Lower leg skin (tissue), 4 donors: ENCODE results near the gene KIF3B. TPM values are rescaled to one million over a fixed set of nuclear protein-coding genes. Genes with fewer than 3 reads are reported as not detected.

Experiments
- DNase-seq, 2 donors: peaks; one replicate each; pipeline ENCODE4 v3.0.0-alpha.2; 2019; ENCODE audit warnings: low spot score in 2 of 2
- H3K4me3 ChIP-seq: fragments of 200-600 bp; sonication (generic); 2 replicates; pipeline ENCODE4 v1.5.1; 2017; ENCODE audit warnings: mild to moderate bottlenecking, low read depth; ENCODE audit not compliant: poor library complexity, severe bottlenecking
- POLR2A ChIP-seq, 2 donors: fragments of 450-650 bp; IDR thresholded peaks; one replicate each; pipeline ENCODE4 v1.6.1; 2016 to 2017; ENCODE audit warnings: antibody characterized with exemption in 2 of 2, mild to moderate bottlenecking in 1 of 2, moderate library complexity in 1 of 2
- WGBS, 2 donors: methylation state at CpG; one replicate each; pipeline ENCODE4 v1.1.5; 2018; 5-methylcytosine and 5-hydroxymethylcytosine counted together
- intact Hi-C: fragments of 100-400 bp; cut with DNase I; formaldehyde crosslinking; loops from one replicate; pipeline ENCODE4 v1.15.0; 2023; ENCODE audit warnings: low total_unique reads
- total RNA-seq, 4 donors: library from RNA; depleted of rRNA; stranded (reverse); fragments of >200 nt; gene quantifications; one replicate each; pipeline ENCODE4 v1.1.0, GENCODE V29; 2016
- TF ChIP-seq, protein P1 (sequence below), 3 donors: fragments of 450-650 bp; IDR thresholded peaks; one replicate each; pipeline ENCODE4 v1.5.1; 2016; ENCODE audit warnings: antibody characterized with exemption in 3 of 3, mild to moderate bottlenecking in 3 of 3, moderate library complexity in 2 of 3

KIF3B gene
- total RNA-seq, 4 donors from 2014 or later = 9.7 to 17.8 (median 13.1) TPM

DNA sequence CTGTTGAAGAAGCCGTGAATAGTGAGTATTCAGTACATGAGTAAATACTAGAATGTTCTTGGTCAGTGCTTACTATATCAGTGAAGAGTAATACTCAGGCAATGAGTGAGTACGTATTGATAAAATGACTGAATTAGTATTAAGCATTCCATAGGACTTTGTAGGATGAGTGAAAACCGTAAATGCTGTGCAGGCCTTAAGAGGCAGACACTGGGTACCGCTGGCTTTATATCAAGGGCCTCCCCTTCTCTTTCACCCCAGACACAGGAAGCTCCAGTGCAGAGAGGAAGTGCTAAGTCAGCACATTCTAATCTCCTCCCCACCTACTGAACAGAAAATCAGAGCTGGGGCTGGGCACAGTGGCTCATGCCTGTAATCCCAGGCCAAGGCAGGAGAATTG lies 45.6 kb upstream of the KIF3B start:
- no peak for DNase-seq
- H3K4me3 ChIP-seq = no peak overlapping the region
- TF ChIP-seq, protein P1, sequence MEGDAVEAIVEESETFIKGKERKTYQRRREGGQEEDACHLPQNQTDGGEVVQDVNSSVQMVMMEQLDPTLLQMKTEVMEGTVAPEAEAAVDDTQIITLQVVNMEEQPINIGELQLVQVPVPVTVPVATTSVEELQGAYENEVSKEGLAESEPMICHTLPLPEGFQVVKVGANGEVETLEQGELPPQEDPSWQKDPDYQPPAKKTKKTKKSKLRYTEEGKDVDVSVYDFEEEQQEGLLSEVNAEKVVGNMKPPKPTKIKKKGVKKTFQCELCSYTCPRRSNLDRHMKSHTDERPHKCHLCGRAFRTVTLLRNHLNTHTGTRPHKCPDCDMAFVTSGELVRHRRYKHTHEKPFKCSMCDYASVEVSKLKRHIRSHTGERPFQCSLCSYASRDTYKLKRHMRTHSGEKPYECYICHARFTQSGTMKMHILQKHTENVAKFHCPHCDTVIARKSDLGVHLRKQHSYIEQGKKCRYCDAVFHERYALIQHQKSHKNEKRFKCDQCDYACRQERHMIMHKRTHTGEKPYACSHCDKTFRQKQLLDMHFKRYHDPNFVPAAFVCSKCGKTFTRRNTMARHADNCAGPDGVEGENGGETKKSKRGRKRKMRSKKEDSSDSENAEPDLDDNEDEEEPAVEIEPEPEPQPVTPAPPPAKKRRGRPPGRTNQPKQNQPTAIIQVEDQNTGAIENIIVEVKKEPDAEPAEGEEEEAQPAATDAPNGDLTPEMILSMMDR (IDR thresholded peaks at IDR 0.05) = no peak
- TF ChIP-seq POLR2A (IDR thresholded peaks at IDR 0.05) = no peak
- 76 to 77% methylated on average over 4 of the region's 4 CpGs for WGBS, 2 donors
- intact Hi-C loops = no loop called here

GRCh38 chr20:32232326-32232886 lies 45.0 kb upstream of the KIF3B start:
- intact Hi-C loops = no loop called here
- no peak overlapping the region for H3K4me3 ChIP-seq
- DNase-seq = no peak
- TF ChIP-seq, protein P1 (IDR thresholded peaks at IDR 0.05) = no peak
- TF ChIP-seq POLR2A (IDR thresholded peaks at IDR 0.05) = no peak

DNA sequence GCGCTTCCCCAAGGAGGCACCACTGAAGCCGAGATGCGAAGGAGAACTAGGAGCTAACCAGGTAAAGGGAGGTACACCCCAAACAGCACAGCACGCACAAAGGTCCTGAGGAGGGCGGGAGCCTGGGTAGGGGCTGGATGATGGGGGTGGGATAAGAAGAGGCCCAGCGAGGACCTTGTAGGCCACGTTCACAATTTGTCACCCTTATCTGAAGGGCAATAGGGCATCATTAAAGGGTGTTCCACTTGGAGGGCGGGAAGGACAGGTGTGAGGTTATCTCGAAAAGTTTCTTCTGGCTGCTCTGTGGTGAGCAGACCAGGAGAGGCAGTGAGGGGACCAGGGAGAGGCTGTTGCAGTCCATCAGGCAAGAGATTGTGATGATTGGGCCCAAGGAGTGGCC lies 44.2 kb upstream of the KIF3B start:
- 94 to 99% methylated on average over 9 of the region's 9 CpGs for WGBS, 2 donors
- TF ChIP-seq POLR2A (IDR thresholded peaks at IDR 0.05) = no peak
- TF ChIP-seq, protein P1 (IDR thresholded peaks at IDR 0.05) = no peak
- DNase-seq = no peak
- intact Hi-C loops = no loop called here
- no peak overlapping the region for H3K4me3 ChIP-seq

DNA sequence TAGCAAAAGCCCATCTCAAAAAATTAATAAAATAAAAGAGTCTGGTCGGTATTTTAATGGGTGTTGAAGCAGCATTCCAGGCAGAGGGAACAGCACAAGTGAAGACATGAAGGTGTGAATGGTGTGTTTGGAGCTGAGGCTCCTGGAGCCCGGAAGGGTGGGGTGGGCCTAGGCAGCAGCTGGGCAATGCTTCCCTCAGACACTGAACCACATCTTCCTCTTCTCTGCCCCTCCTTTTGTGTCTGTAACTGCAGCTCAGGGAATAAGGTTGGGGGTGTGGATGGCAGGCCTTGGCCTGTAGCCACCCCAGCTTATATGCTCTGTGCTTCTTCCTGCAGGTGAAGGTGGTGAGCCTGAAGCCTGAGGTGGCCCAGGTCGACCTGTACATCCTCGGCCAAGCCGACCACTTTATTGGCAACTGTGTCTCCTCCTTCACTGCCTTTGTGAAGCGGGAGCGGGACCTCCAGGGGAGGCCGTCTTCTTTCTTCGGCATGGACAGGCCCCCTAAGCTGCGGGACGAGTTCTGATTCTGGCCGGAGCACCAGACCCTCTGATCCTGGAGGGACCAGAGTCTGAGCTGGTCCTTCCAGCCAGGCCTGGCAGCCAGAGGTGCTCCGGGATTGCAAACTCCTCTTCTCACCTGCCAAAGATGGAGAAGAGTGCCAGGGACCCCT lies 43.2 kb upstream of the KIF3B start:
- no peak overlapping the region for H3K4me3 ChIP-seq
- WGBS, 2 donors = 90 to 91% methylated on average over 13 of the region's 13 CpGs
- no peak for DNase-seq
- intact Hi-C loops = no loop called here
- TF ChIP-seq, protein P1 (IDR thresholded peaks at IDR 0.05) = no peak
- TF ChIP-seq POLR2A (IDR thresholded peaks at IDR 0.05) = no peak

DNA sequence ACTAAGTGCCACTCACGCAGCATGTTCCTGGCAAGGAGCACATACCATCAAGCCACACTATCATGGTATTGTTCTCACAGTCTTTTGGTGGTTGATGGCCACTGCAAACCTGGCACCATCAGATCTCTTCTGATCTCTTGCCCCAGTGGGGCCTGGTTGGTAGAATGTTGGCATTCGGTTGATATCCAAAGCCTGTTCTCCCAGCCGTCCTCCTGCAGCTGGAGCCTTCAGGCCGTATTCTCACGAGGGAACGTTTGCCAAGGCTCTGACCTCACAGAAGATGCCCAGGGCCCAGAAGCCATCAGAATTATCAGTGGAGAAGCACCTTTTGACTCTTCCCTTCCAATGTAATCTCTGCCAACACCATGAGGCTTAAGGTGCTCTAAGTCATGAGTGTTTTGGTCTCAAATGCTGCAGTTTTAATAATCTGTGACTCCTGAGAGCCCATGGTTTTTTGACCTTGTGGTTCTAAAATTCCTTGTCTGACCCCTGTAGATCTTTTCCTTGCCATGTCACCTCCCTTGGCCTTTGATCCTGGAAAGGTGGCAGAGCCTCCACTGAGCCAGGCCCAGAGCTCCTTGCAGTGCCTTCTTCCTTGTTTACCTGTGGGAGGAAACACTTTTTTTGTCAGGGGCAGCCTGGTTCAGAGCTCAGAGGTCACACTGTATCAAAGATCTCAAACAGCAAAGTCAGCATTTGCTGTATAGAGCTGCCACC lies 42.0 kb upstream of the KIF3B start:
- TF ChIP-seq, protein P1 (IDR thresholded peaks at IDR 0.05) = no peak
- no peak for TF ChIP-seq POLR2A (IDR thresholded peaks at IDR 0.05)
- WGBS, 2 donors = 55 to 56% methylated on average over 6 of the region's 6 CpGs
- no peak for DNase-seq
- H3K4me3 ChIP-seq = no peak overlapping the region
- intact Hi-C loops = no loop called here
